PC-3 (cell line): ENCODE data around the gene RTP3.

ENCODE experiments used
- EZH2 ChIP-seq: fragments of 300-600 bp; sonication (generic); IDR thresholded peaks from one replicate; pipeline ENCODE4 v1.6.1; 2017; ENCODE audit warnings: antibody characterized with exemption, mild to moderate bottlenecking, low read length; ENCODE audit not compliant: unreplicated experiment
- TF ChIP-seq, protein P1 (sequence below): fragments of 300-600 bp; sonication (generic); conservative IDR thresholded peaks from 2 replicates; pipeline ENCODE4 v1.5.1; 2017; ENCODE audit warnings: antibody characterized with exemption, low read depth, mild to moderate bottlenecking, low read length

- TF ChIP-seq, protein P1, sequence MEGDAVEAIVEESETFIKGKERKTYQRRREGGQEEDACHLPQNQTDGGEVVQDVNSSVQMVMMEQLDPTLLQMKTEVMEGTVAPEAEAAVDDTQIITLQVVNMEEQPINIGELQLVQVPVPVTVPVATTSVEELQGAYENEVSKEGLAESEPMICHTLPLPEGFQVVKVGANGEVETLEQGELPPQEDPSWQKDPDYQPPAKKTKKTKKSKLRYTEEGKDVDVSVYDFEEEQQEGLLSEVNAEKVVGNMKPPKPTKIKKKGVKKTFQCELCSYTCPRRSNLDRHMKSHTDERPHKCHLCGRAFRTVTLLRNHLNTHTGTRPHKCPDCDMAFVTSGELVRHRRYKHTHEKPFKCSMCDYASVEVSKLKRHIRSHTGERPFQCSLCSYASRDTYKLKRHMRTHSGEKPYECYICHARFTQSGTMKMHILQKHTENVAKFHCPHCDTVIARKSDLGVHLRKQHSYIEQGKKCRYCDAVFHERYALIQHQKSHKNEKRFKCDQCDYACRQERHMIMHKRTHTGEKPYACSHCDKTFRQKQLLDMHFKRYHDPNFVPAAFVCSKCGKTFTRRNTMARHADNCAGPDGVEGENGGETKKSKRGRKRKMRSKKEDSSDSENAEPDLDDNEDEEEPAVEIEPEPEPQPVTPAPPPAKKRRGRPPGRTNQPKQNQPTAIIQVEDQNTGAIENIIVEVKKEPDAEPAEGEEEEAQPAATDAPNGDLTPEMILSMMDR: peak; percentile 44; the same call in 1 of the 2 replicates
- no peak for TF ChIP-seq EZH2
Measured at GRCh38 chr3:46462111-46462510, 35.7 kb upstream of the RTP3 start.
